OCI-M2 (cell line): ENCODE data around the gene YTHDC1.
A peak's percentile ranks its signal among the peaks of the same experiment; 100 is the strongest.
"Not testable (repeated sequence)": the region's sequence is repeated elsewhere in the genome, so short reads cannot be mapped to it uniquely, and the experiment has no call there.

Experiments
- DNase-seq: peaks from one replicate; lab custom pipeline; 2025; ENCODE audit not compliant: unreplicated experiment; lab: John Stamatoyannopoulos, UW

YTHDC1 gene

DNA sequence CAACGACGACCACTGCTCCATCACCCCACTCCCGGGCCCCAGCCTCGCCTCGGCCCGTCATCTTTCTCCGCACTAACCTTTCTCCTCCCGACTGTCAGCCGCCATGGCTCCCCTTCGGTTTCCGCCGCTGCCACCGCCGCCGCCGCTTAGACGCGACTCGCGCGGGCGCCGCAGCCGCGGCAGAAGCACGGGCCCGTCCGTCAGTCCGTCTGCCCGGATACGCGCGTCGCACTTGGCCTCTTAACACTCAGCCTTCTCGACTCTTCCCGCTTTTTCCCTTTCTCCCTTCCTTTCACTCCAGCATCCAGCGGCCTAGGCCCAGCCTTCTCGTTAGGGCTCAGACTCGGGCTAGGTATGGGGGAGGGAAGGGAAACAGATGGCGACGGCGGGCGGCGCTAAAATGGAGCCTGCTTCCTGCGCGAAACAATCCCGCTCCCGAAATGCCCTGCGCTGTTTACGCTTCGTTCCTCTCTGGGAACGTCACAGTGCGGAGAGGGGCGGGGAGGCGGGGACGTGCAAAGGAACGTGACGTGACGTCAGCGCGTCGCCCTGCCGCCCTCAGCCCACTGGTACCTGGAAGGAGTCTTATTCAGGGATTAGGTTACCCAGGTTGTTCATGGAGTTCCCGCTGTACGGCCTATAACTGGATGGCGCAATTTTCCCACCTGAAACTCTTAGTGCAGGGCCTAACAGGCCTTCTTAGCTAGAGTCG lies at the start of gene YTHDC1:
Gene YTHDC1 (minus strand): TSS at position 442 of the 712 bp plus-strand sequence. CDS start 337 bp downstream, at position 105.
- peak; percentile 6 for DNase-seq

DNA sequence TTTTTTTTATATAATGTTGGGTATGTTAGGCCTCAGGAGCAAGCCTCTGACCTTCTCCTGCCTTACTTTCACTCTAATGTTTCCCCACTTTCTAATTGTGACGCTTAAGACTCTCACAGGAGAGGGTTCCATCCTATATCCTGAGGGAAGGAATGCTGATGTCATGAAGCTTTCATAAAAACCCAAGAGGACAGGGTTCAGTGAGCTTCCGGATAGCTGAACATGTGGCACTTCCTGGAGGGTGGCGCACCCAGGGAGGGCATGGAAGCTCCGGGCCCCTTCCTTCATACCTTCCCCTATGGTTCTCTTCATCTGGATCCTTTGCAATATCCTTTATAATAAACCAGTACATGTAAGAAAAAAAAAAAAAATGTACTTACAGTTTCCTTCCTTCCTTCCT lies 49.4 kb upstream of the YTHDC1 start:
- DNase-seq, result no peak

DNA sequence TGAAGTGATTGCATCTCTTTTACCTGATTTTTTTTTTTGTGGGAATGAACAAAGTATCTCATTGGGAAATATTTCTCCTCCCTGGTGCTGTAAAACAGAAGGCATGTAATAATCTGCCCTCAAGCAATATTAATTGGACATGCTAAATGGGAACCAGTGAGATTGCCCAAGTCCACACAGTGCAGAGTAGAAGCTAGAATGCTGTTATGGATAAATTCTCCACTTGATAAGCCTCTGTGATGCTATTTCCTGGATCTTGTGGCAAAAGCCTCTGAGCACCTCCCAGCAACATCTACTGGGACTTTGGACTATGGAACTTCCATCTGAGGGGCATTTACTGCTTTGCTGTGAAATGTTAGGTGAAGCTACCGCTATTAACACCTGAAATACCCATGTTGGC lies 46.9 kb upstream of the YTHDC1 start:
- no peak for DNase-seq

DNA sequence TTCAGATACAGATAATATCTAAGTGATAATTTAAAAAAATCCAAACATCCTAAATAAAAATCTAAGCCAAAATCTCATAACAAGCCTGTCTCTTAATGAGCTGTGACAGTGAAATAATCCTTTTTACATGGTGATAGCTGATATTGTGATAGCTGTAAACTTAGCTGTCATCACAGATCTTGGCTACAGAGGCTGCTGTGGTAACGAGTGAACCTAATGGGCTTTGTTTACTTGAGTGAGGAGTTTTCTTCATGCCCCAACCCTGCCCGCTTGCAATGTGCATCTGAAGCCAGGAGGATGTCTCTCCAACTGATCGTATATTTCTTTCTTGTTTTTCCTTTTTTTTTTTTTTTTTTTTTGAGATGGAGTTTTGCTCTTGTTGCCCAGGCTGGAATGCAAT lies 41.5 kb upstream of the YTHDC1 start:
- no peak for DNase-seq

DNA sequence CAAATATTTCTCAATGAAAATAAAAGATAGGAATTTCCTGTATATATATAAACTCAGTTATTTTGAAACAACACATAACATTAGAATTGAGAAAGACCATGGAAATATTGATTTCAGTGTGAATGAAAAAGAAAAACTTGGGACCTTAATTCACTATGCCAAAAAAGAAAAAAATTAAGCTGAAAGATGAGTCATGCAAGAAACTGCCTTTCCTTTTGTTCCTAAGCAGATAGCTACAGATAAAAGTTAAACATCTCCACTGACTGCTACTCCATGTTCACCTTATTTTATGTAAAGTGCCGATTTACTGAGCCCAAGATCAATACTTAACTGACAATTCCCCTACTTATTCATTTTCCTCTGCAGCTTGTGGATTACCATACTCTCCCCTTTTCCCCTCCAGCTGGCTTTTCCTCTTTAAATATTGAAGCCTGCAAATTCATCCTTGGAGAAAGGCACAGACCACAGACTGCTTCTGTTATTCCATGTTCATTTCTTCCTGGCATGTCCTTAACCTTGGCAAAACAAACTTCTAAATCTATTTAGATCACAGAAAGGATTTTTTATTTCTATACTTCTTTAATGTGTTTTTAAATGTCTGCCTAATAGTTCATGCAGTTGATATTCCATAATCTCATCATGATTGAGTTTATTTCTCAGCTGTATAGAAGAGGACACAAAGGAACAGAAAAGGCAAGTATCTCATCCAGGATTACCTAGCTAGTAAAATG lies 40.5 kb upstream of the YTHDC1 start:
- DNase-seq, result no peak

DNA sequence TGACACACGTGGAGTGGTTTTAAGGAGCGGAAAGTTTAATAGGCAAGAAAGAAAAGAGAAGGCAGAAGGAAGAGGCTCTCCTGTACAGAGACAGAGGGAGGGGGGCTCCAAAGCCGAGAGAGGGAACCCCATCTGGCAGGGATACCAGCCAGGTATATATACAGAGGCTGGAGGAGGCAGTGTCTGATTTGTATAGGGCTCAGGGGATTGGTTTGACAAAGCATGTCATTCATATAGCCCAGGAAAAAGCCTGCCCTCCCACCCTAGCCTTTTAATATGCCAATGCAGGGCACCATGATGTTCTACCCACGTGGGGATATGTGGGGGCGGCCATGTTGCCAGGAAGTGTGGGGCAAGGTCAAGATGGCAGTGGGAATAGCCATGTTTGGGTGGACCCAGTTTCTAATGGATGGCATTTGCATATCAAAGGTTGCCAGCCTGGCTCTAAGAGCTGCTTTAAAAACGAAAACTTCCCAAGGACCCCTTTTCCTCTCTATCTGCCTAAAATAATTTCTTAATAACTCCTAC lies 39.6 kb upstream of the YTHDC1 start:
- not testable (repeated sequence) for DNase-seq

DNA sequence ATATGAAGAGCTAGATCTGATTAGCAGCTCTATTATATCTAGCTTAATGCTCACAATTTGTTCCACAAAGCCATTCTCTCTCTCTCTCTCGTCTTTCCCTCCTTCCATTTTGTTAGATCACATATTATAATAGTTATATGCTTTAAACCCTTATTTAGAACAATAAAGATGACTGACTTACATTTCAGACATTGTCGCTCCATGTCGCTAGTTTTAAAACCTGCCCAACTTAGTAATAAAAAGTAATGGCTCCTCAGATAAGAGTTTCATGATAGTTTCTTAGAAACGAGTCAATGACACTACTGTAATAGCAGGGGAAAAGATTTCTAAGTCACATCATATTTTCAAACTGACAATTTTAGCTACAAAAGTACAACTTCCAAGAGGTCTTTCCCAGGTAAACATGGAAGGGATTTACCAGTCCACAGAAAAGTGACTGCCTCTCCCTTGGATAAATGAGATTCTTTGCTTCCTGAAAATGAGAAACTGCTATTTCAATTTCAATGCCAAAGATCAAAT lies 38.5 kb upstream of the YTHDC1 start:
- no peak for DNase-seq

DNA sequence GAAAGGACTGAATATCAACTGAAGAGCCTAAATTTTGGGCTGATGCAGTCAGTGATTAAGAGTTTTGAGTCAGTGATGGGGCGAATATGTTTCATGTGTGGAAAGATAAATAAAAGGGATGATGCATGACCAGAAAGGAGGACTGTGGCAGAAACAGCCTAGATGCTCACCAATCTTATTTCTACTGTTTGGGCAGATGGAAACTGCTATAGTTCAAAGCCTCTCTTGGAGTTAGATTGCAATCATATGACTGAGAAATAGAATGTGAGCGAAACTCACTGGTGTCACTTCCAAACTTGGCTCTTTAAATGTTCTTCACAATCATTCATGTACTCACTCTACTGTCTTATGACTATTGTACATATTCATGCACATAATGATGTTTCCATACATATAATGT lies 35.4 kb upstream of the YTHDC1 start:
- DNase-seq, result no peak

DNA sequence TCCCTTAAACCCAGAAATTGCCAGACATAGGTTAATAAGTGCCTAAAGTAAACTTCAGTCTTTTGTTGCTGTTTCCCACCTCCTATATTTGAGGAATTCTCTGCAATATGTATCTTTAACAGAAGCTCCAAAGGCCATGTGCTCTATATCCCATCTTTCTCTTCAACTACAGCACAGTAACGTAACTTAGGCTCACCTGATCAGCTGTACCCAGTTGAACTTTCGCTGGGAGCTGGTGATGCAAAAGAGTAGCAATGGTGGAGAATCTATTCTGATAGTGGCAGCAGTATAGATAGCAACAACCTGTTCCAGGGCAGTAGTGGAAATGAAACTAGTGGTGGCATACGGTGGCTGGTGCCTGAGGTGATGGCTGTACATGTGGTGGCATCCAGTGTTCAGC lies 33.2 kb upstream of the YTHDC1 start:
- DNase-seq, result no peak

DNA sequence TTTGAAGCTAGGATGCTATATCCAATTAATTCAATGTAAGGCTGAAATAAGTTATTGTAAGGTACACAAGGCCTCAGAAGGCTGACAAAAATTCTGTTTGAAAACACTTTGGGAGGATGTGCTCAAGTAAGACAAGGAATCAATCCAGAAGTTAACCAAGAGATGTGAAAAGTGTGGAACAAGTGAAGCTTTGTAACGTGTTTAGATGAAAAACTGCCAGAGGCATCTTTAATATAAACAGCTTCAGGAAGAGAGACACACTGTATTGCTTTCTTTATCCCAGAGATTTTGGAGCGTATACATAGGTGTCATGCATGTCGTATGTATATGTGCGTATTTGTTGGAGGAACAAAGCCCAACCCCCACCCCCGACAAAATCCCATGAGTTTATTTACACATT lies 28.3 kb upstream of the YTHDC1 start:
- DNase-seq, result no peak

DNA sequence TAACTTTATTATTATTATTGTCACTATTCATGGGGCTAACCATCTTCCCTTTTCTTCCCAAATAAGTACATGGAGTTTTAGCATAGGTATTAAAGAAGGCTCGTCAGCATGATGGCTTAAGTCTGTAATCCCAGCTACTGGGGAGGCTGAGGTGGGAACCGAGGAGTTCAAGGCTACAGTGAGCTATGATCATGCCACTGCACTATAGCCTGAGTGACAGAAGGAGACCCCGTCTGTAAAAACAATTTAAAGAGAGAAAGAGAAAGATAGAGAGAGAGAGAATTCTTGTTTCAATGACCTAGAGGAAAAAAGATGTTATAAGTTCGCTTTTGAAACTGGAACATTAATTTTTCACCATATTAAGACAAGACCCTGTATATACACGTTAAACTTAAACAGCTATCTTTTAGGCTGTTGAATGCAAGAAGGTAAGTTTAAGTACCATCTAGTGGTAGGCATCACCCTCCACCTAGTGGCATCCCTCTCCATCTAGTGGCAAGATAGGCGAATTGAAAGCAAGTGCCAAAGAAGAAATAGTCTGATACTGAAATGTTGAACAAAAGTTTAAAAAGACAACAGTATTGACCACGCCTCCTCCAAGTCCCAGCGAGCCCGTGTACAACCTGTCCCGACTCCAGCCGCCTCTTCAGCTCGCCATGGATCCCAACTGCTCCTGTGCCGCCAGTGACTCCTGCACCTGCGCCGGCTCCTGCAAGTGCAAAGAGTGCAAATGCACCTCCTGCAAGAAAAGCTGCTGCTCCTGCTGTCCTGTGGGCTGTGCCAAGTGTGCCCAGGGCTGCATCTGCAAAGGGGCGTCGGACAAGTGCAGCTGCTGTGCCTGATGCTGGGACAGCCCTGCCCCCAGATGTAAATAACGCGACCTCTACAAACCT lies 26.0 kb upstream of the YTHDC1 start:
- DNase-seq, result no peak

DNA sequence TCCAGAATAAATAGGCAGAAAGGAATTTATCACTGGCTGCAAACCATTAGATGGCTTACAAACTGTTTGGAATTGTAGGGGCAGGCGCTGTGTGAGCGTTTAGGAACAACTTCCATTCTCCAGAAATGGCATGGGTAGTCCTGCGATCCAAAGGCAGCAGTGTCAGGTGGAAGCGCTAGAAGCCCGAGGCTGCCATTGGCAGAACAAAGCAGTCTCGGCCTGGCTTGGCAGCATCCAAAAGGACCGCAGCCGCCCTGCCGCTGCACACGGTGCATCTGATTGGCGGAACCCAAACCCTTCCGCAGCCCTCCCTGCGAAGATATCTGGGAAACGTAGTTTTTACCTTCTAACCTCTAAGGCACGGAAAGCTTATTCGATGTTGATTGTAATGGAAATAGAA lies 23.6 kb upstream of the YTHDC1 start:
- no peak for DNase-seq

DNA sequence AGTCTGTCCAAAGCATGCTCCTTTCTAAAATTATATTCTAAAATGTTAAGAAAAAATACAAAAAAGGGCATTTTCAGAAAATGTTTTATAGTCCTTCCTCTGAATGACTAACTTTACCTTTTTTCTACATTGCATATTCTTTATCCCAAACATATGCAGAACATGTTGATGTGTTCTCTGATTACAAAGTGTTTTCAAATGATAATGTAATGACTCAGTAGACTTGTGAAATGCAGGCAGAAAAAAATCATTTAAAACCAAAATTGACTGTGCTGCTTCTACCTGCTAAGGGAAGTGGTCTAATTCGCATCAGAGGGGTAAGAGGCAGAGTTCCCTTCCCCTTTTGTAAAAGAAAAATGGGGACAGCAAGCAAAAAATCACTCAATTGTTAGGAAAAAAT lies 22.7 kb upstream of the YTHDC1 start:
- DNase-seq, result no peak

DNA sequence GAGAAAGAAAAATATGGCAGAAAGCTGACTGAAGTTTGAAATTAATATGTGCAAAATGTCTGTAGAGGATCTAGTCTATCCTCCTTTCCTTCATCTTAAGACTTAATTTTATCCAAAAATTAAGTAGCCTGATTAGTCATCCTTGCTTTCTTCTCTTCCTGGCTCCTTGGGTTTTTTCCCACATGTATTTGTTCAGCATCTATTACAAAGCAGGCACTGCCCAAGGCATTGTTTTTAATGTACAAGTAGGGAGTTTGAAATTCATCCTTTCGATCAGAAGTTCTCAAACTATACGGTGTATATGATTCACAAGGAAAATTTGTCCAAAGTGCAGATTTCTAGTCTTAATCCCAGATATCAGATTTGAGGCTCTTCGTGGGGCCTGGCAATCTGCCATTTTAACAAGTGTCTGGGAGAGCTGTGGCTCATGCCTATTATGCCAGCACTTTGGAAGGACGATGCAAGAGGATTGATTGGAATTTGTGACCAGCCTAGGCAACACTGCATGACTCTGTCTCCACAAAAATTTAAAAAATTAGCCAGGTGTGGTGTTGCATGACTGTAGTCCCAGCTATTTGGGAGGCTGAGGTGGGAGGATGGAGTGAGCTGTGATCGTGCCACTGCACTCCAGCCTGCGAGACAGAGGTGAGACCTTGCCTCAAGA lies 19.4 kb upstream of the YTHDC1 start:
- DNase-seq, result no peak

DNA sequence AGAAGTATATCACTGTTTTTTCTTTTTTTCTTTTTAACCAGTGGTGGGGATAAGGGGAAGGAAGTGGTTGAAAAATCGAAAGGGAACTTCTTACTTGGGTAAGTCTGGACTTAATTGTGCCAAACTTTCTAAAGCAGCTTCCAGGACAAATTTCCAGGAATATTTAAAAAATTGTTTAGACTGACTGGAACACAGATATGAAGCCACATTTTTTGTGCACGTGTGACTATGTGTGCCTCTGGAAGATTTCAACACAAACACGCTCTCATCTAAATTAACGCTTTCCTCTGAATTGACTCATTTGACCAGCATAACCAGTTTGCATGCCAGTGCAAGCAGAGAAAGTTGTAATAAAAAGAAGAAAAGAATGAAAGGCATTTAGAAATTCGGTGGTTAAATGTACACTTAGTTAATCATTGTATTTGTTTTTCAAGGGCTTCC lies 18.8 kb upstream of the YTHDC1 start:
- no peak for DNase-seq

DNA sequence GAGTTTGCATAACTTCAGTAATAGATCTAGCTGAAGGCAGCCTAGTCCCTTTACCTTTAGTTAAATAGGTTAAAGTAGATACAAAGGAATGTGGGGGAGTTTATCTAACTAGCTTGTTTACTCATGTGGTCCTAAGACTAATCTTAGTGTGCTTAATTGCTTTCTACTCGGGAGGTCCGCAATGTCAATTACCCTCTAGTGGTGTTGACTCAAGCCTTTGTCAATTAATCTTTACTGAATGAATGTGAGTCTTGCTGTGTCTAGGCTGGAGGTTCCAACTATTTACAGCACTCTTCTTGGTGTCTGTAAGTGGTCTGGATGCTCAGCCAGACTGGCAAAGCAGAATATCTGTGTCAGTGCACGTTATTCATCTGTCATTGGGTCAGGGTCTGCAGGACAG lies 17.9 kb upstream of the YTHDC1 start:
- no peak for DNase-seq

DNA sequence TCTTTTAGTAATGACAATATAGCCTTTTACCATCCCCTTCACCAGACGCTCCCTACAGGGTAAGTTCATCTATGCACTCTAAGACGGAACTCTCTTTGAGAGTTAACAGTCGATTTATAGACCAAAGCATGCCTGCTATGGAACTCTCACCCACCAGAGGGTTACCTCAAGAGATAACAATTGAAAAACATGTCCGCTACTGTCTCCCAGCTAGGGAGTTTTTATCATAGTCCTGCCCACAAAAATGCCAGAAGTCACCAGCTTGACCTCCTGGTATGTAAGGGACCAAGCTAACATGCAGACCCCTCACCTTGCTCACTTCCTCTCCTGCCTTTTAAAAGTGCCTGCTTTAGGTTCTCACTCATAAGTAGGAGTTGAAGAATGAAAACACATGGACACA lies 16.7 kb upstream of the YTHDC1 start:
- DNase-seq, result no peak

DNA sequence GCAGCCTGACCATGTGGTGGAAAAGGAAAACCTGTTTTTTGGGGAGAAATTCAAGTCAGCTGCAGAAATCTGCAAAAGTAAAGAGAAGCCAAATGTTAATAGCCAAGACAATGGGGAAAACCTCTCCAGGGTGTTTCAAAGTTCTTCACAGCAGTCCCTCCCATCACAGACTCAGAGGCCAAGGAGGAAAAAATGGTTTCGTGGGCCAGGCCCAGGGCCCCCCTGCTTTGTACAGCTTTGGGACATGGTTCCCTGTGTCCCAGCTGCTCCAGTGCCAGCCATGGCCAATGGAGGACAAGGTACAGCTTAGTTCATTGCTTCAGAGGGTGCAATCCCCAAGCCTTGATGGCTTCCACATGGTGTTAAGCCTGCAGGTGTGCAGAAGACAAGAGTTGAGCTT lies 15.2 kb upstream of the YTHDC1 start:
- no peak for DNase-seq

DNA sequence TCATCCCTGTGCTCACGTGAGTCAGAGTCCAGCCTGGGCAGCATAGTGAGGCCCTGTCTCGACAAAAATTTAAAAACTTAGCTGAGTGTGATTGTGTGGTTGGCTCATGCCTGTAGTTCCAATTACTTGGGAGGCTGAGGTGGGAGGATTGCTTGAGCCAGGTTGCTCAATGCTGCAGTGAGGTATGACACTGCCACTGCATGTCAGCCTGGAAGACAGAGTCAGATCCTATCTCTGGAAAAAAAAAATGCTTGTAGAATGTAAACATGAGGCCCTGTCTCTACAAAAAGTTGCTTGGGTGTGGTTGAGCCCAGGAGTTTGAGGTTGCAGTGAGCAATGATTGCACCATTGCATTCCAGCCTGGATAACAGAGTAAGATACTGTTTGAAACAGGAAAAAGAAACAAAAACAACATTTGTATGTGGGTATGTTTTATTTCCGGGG lies 11.3 kb upstream of the YTHDC1 start:
- no peak for DNase-seq

DNA sequence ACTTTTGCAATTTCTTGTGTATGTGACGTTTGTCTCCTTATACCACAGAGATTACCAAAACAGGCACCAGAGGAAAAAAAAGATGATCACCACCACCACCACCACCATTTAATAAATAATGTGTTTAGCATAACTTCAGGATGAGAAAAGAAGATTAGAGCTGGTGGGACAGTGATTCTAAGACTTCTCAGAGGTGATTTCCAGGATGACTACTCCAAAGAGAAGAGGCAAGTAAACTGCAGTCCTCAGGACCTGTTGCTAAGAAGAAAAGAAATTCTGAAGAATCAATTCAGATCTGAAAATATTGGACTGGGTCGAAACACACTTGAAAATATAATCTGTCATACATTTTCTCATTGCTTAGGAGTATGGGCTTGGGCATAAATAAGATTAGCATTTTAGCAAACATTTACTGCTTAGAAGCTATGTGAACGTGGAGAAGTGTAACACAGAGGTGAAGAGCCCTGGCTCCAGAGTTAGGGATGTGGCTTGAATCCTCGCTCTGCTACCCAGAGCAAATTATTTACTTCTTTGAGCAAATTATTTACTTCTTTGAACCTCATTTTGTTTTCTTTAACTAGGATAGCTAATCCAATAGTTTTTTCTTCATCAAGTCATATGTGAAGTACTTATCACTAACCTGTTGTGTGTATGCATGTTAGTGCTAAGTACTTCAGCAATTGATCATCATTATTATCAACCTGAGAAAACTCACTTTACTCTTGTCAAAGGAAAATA lies 10.5 kb upstream of the YTHDC1 start:
- no peak for DNase-seq
